Measurements from ENCODE around the gene AUH.

Gene AUH

GRCh38 chr9:91261417-91261816 is 100.3 kb downstream of the AUH start:
- no peaks in the 10 kb centered on the region for H3K27me3 ChIP-seq (ENCODE audit: control insufficient read depth in 1 of 2, insufficient read depth in 2 of 2, low read length in 2 of 2)
- no peak overlapping the region for H3K27ac ChIP-seq (ENCODE audit: low read depth, low read length)
- H3K4me3 ChIP-seq (ENCODE audit: low read depth in 1 of 2, low read length in 2 of 2) = no peak overlapping the region
- no peaks in the 10 kb centered on the region for H3K4me1 ChIP-seq (ENCODE audit: insufficient read depth, low read length)
- no peaks in the 10 kb centered on the region for H3K36me3 ChIP-seq (ENCODE audit: insufficient read depth, low read length)
- no peak overlapping the region for H3K9ac ChIP-seq (ENCODE audit: low read length)
- H3K9me3 ChIP-seq (ENCODE audit: low read length) = no peaks in the 10 kb centered on the region

GRCh38 chr9:91259162-91259561 is 102.6 kb downstream of the AUH start:
- H3K36me3 ChIP-seq (ENCODE audit: insufficient read depth, low read length) = no peaks in the 10 kb centered on the region
- H3K27ac ChIP-seq (ENCODE audit: low read depth, low read length) = no peak overlapping the region
- no peaks in the 10 kb centered on the region for H3K27me3 ChIP-seq (ENCODE audit: control insufficient read depth in 1 of 2, insufficient read depth in 2 of 2, low read length in 2 of 2)
- H3K4me1 ChIP-seq (ENCODE audit: insufficient read depth, low read length) = no peaks in the 10 kb centered on the region
- H3K9ac ChIP-seq (ENCODE audit: low read length) = no peak overlapping the region
- no peaks in the 10 kb centered on the region for H3K9me3 ChIP-seq (ENCODE audit: low read length)
- no peak overlapping the region for H3K4me3 ChIP-seq (ENCODE audit: low read depth in 1 of 2, low read length in 2 of 2)

- Histone ChIP-seq H3K4me3 (ENCODE audit: low read depth in 1 of 2, low read length in 2 of 2) (no peak overlapping the region), H3K9me3 (ENCODE audit: low read length) (no peaks in the 10 kb centered on the region), H3K36me3 (ENCODE audit: insufficient read depth, low read length) (no peaks in the 10 kb centered on the region), H3K27me3 (ENCODE audit: control insufficient read depth in 1 of 2, insufficient read depth in 2 of 2, low read length in 2 of 2) (no peaks in the 10 kb centered on the region), H3K27ac (ENCODE audit: low read depth, low read length) (no peak overlapping the region), H3K4me1 (ENCODE audit: insufficient read depth, low read length) (no peaks in the 10 kb centered on the region), H3K9ac (ENCODE audit: low read length) (no peak overlapping the region)
Observed at GRCh38 chr9:91258451-91258850, 103.3 kb downstream of the AUH start.

- no peaks in the 10 kb centered on the region for H3K27me3 ChIP-seq (ENCODE audit: control insufficient read depth in 1 of 2, insufficient read depth in 2 of 2, low read length in 2 of 2)
- no peak overlapping the region for H3K4me3 ChIP-seq (ENCODE audit: low read depth in 1 of 2, low read length in 2 of 2)
- H3K4me1 ChIP-seq (ENCODE audit: insufficient read depth, low read length) = peaks cover 5% of the 10 kb centered on the region
- no peak overlapping the region for H3K27ac ChIP-seq (ENCODE audit: low read depth, low read length)
- no peak overlapping the region for H3K9ac ChIP-seq (ENCODE audit: low read length)
- no peaks in the 10 kb centered on the region for H3K36me3 ChIP-seq (ENCODE audit: insufficient read depth, low read length)
- H3K9me3 ChIP-seq (ENCODE audit: low read length) = no peaks in the 10 kb centered on the region
Observed at GRCh38 chr9:91256235-91256634, 105.5 kb downstream of the AUH start.

- H3K27me3 ChIP-seq (ENCODE audit: control insufficient read depth in 1 of 2, insufficient read depth in 2 of 2, low read length in 2 of 2) = no peaks in the 10 kb centered on the region
- no peak overlapping the region for H3K4me3 ChIP-seq (ENCODE audit: low read depth in 1 of 2, low read length in 2 of 2)
- H3K9me3 ChIP-seq (ENCODE audit: low read length) = no peaks in the 10 kb centered on the region
- no peak overlapping the region for H3K9ac ChIP-seq (ENCODE audit: low read length)
- H3K4me1 ChIP-seq (ENCODE audit: insufficient read depth, low read length) = peaks cover 8% of the 10 kb centered on the region
- H3K36me3 ChIP-seq (ENCODE audit: insufficient read depth, low read length) = no peaks in the 10 kb centered on the region
- no peak overlapping the region for H3K27ac ChIP-seq (ENCODE audit: low read depth, low read length)
Observed at GRCh38 chr9:91255327-91255726, 106.4 kb downstream of the AUH start.

- H3K9me3 ChIP-seq (ENCODE audit: low read length) = no peaks in the 10 kb centered on the region
- no peak overlapping the region for H3K4me3 ChIP-seq (ENCODE audit: low read depth in 1 of 2, low read length in 2 of 2)
- no peak overlapping the region for H3K27ac ChIP-seq (ENCODE audit: low read depth, low read length)
- H3K9ac ChIP-seq (ENCODE audit: low read length) = no peak overlapping the region
- H3K4me1 ChIP-seq (ENCODE audit: insufficient read depth, low read length) = peaks cover 8% of the 10 kb centered on the region
- H3K27me3 ChIP-seq (ENCODE audit: control insufficient read depth in 1 of 2, insufficient read depth in 2 of 2, low read length in 2 of 2) = no peaks in the 10 kb centered on the region
- H3K36me3 ChIP-seq (ENCODE audit: insufficient read depth, low read length) = no peaks in the 10 kb centered on the region
Observed at GRCh38 chr9:91253488-91253887, 108.2 kb downstream of the AUH start.

- Histone ChIP-seq H3K9me3 (ENCODE audit: low read length) (no peaks in the 10 kb centered on the region), H3K4me1 (ENCODE audit: insufficient read depth, low read length) (peaks cover 8% of the 10 kb centered on the region), H3K27ac (ENCODE audit: low read depth, low read length) (no peak overlapping the region), H3K36me3 (ENCODE audit: insufficient read depth, low read length) (no peaks in the 10 kb centered on the region), H3K9ac (ENCODE audit: low read length) (no peak overlapping the region), H3K4me3 (ENCODE audit: low read depth in 1 of 2, low read length in 2 of 2) (no peak overlapping the region), H3K27me3 (ENCODE audit: control insufficient read depth in 1 of 2, insufficient read depth in 2 of 2, low read length in 2 of 2) (no peaks in the 10 kb centered on the region)
Observed at GRCh38 chr9:91248707-91249106, 113.0 kb downstream of the AUH start.

GRCh38 chr9:91247278-91247677 is 114.4 kb downstream of the AUH start:
- no peaks in the 10 kb centered on the region for H3K36me3 ChIP-seq (ENCODE audit: insufficient read depth, low read length)
- H3K4me3 ChIP-seq (ENCODE audit: low read depth in 1 of 2, low read length in 2 of 2) = no peak overlapping the region
- H3K27ac ChIP-seq (ENCODE audit: low read depth, low read length) = no peak overlapping the region
- H3K9ac ChIP-seq (ENCODE audit: low read length) = no peak overlapping the region
- H3K4me1 ChIP-seq (ENCODE audit: insufficient read depth, low read length) = peaks cover 8% of the 10 kb centered on the region
- no peaks in the 10 kb centered on the region for H3K27me3 ChIP-seq (ENCODE audit: control insufficient read depth in 1 of 2, insufficient read depth in 2 of 2, low read length in 2 of 2)
- no peaks in the 10 kb centered on the region for H3K9me3 ChIP-seq (ENCODE audit: low read length)

GRCh38 chr9:91246846-91247245 is 114.9 kb downstream of the AUH start:
- Histone ChIP-seq H3K9ac (ENCODE audit: low read length) (no peak overlapping the region), H3K36me3 (ENCODE audit: insufficient read depth, low read length) (no peaks in the 10 kb centered on the region), H3K4me1 (ENCODE audit: insufficient read depth, low read length) (peaks cover 8% of the 10 kb centered on the region), H3K27ac (ENCODE audit: low read depth, low read length) (no peak overlapping the region), H3K9me3 (ENCODE audit: low read length) (no peaks in the 10 kb centered on the region), H3K4me3 (ENCODE audit: low read depth in 1 of 2, low read length in 2 of 2) (no peak overlapping the region), H3K27me3 (ENCODE audit: control insufficient read depth in 1 of 2, insufficient read depth in 2 of 2, low read length in 2 of 2) (no peaks in the 10 kb centered on the region)

GRCh38 chr9:91245431-91246313 is 116.0 kb downstream of the AUH start:
- no peak overlapping the region for H3K9ac ChIP-seq (ENCODE audit: low read length)
- no peak overlapping the region for H3K27ac ChIP-seq (ENCODE audit: low read depth, low read length)
- no peak overlapping the region for H3K4me3 ChIP-seq (ENCODE audit: low read depth in 1 of 2, low read length in 2 of 2)
- no peaks in the 10 kb centered on the region for H3K4me1 ChIP-seq (ENCODE audit: insufficient read depth, low read length)
- H3K27me3 ChIP-seq (ENCODE audit: control insufficient read depth in 1 of 2, insufficient read depth in 2 of 2, low read length in 2 of 2) = no peaks in the 10 kb centered on the region
- no peaks in the 10 kb centered on the region for H3K9me3 ChIP-seq (ENCODE audit: low read length)
- H3K36me3 ChIP-seq (ENCODE audit: insufficient read depth, low read length) = no peaks in the 10 kb centered on the region

- H3K4me1 ChIP-seq (ENCODE audit: insufficient read depth, low read length) = no peaks in the 10 kb centered on the region
- no peaks in the 10 kb centered on the region for H3K36me3 ChIP-seq (ENCODE audit: insufficient read depth, low read length)
- no peak overlapping the region for H3K9ac ChIP-seq (ENCODE audit: low read length)
- H3K4me3 ChIP-seq (ENCODE audit: low read depth in 1 of 2, low read length in 2 of 2) = no peak overlapping the region
- no peaks in the 10 kb centered on the region for H3K9me3 ChIP-seq (ENCODE audit: low read length)
- H3K27me3 ChIP-seq (ENCODE audit: control insufficient read depth in 1 of 2, insufficient read depth in 2 of 2, low read length in 2 of 2) = no peaks in the 10 kb centered on the region
- no peak overlapping the region for H3K27ac ChIP-seq (ENCODE audit: low read depth, low read length)
Observed at GRCh38 chr9:91243029-91243428, 118.7 kb downstream of the AUH start.

GRCh38 chr9:91241909-91242308 is 119.8 kb downstream of the AUH start:
- Histone ChIP-seq H3K9me3 (ENCODE audit: low read length) (no peaks in the 10 kb centered on the region), H3K4me3 (ENCODE audit: low read depth in 1 of 2, low read length in 2 of 2) (no peak overlapping the region), H3K27ac (ENCODE audit: low read depth, low read length) (no peak overlapping the region), H3K27me3 (ENCODE audit: control insufficient read depth in 1 of 2, insufficient read depth in 2 of 2, low read length in 2 of 2) (no peaks in the 10 kb centered on the region), H3K36me3 (ENCODE audit: insufficient read depth, low read length) (no peaks in the 10 kb centered on the region), H3K4me1 (ENCODE audit: insufficient read depth, low read length) (no peaks in the 10 kb centered on the region), H3K9ac (ENCODE audit: low read length) (no peak overlapping the region)

Data from muscle layer of colon (tissue), 2 donors.